K562 (cell line): ENCODE results near the gene PTPRR.

Experiments used
- BRCA1 ChIP-seq, 2 experiments: fragments of 450-650 bp in 1 of 2; sonication (generic) in 1 of 2; formaldehyde crosslinking in 1 of 2; IDR thresholded peaks; 2 replicates each; pipeline versions ENCODE4 v1.5.0 to v1.6.1; 2017 to 2020; ENCODE audit warnings: mild to moderate bottlenecking in 1 of 2, missing genetic modification reagents in 1 of 2
- CTCF ChIP-seq, 3 experiments: IDR thresholded peaks in 2 of 3; conservative IDR thresholded peaks in 1 of 3; 2 replicates each; pipeline ENCODE4 v1.5.1; 2011 to 2012; ENCODE audit warnings: low read length in 3 of 3, mild to moderate bottlenecking in 3 of 3, control low read depth in 2 of 3, improper control_type of control experiment in 1 of 3, inconsistent platforms in 1 of 3, low read depth in 1 of 3, mixed read lengths in 1 of 3, moderate library complexity in 1 of 3; ENCODE audit not compliant: insufficient read depth in 2 of 3
- ELK1 ChIP-seq: sonication (generic); formaldehyde crosslinking; IDR thresholded peaks from 2 replicates; pipeline ENCODE4 v1.8.1; 2022; ENCODE audit warnings: missing genetic modification reagents
- MYC ChIP-seq, 2 experiments: fragments of 250-450 bp in 1 of 2; sonication (Bioruptor Pico) in 1 of 2; IDR thresholded peaks; 2 replicates each; pipeline versions ENCODE4 v1.5.1 to v1.6.1; 2012 to 2021; ENCODE audit warnings: low read depth in 2 of 2, borderline replicate concordance in 1 of 2, improper control_type of control experiment in 1 of 2, low read length in 1 of 2, mild to moderate bottlenecking in 1 of 2, moderate library complexity in 1 of 2
- NR3C1 ChIP-seq: sonication (generic); formaldehyde crosslinking; IDR thresholded peaks from 2 replicates; pipeline ENCODE4 v1.8.1; 2022; ENCODE audit warnings: missing genetic modification reagents
- OTX1 ChIP-seq: fragments of 450-650 bp; formaldehyde crosslinking; IDR thresholded peaks from 2 replicates; pipeline ENCODE4 v1.4.0; 2022; ENCODE audit warnings: mild to moderate bottlenecking
- POLR2A ChIP-seq: fragments of 450-650 bp; conservative IDR thresholded peaks from 2 replicates; pipeline ENCODE4 v1.6.1; 2016
- PREB ChIP-seq: sonication (generic); formaldehyde crosslinking; IDR thresholded peaks from 2 replicates; pipeline ENCODE4 v1.8.1; 2023; ENCODE audit warnings: mild to moderate bottlenecking, missing genetic modification reagents
- RREB1 ChIP-seq: fragments of 250-450 bp; sonication (Bioruptor Pico); IDR thresholded peaks from 2 replicates; pipeline ENCODE4 v1.4.0; 2020
- STAG1 ChIP-seq: sonication (generic); formaldehyde crosslinking; IDR thresholded peaks from 2 replicates; pipeline ENCODE4 v1.5.0; 2020; ENCODE audit warnings: missing genetic modification reagents, borderline replicate concordance
- TFE3 ChIP-seq: fragments of 450-650 bp; formaldehyde crosslinking; IDR thresholded peaks from 2 replicates; pipeline ENCODE4 v1.4.0; 2020; ENCODE audit warnings: mild to moderate bottlenecking, mixed read lengths
- ZHX1 ChIP-seq: fragments of 150-350 bp; conservative IDR thresholded peaks from 2 replicates; pipeline ENCODE4 v1.6.1; 2014; ENCODE audit warnings: low read length

GRCh38 chr12:70660620-70661219 is 259.8 kb downstream of the PTPRR start:
- TF ChIP-seq OTX1 (no peak), CTCF (IDR thresholded peaks at IDR 0.05 in 2 of 3, conservative IDR thresholded peaks at IDR 0.05 in 1 of 3; ENCODE audit: insufficient read depth in 2 of 3, low read depth in 1 of 3, low read length in 3 of 3) (no peak), MYC (IDR thresholded peaks at IDR 0.05; ENCODE audit: low read depth, low read length) (peak; percentile 88), MYC (CRISPR knock-in tag; IDR thresholded peaks at IDR 0.05; ENCODE audit: borderline replicate concordance, low read depth) (no peak), ZHX1 (no peak), POLR2A (peak; percentile 89), BRCA1 (IDR thresholded peaks at IDR 0.05) (no peak), BRCA1 (CRISPR knock-in tag; IDR thresholded peaks at IDR 0.05) (no peak), PREB (CRISPR knock-in tag) (no peak), ELK1 (CRISPR knock-in tag) (no peak), STAG1 (CRISPR knock-in tag) (no peak), RREB1 (CRISPR knock-in tag) (peak; percentile 61; the same call in 1 of the 2 replicates), TFE3 (CRISPR knock-in tag) (0 out of 2 replicates have a peak, but pooled peaks have one; percentile 32), NR3C1 (CRISPR knock-in tag) (no peak)
